ENCODE measurements around the gene FCN3.
A peak's percentile ranks its signal among the peaks of the same experiment; 100 is the strongest.

DNA sequence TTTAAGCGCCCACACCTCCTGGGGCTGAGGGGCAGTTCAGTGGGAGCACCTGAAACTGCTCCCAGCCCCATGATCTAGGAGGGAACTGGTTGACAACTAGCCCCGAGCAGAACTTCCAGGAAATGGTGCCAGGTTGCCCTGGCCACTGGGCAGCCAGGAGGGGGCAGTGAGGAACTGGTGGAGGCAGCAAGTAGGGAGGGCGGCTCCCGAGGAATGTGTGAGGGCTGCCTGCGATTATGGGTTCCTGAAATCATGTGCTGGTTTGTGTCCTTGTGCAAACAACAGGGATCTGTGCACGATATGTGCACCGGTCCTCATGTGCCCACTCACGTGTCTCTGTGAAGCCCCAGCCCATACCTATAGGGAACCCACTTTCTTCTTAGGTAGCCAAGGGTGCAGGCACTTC lies 27.7 kb upstream of the FCN3 start:
- no peak for TF ChIP-seq POLR2A (IDR thresholded peaks at IDR 0.05; ENCODE audit: low read depth)
- peak; percentile 67 to 78 for TF ChIP-seq POLR2AphosphoS5 (IDR thresholded peaks at IDR 0.05)
